Measurements from ENCODE around the gene ELP4. TPM values are rescaled to one million over a fixed set of nuclear protein-coding genes. Genes with fewer than 3 reads are reported as not detected.

Gene ELP4
- total and polyA plus RNA-seq, 2 experiments from 2014 or later: 28.2 to 38.3 TPM

GRCh38 chr11:31625868-31626267 lies 116.3 kb downstream of the ELP4 start (continued):
- TF ChIP-seq ZNF462 (CRISPR knock-in tag; IDR thresholded peaks at IDR 0.05): no peak
- TF ChIP-seq CTCF (conservative IDR thresholded peaks at IDR 0.05; ENCODE audit: low read depth in 2 of 2): no peak
- no peak for TF ChIP-seq CREB1 (CRISPR knock-in tag; IDR thresholded peaks at IDR 0.05; ENCODE audit: low read depth)
- TF ChIP-seq ZNF114 (CRISPR knock-in tag; IDR thresholded peaks at IDR 0.05): no peak
- no peak for TF ChIP-seq EZH2 (IDR thresholded peaks at IDR 0.05; ENCODE audit: low read depth, unreplicated experiment)

GRCh38 chr11:31628111-31628510 lies 118.5 kb downstream of the ELP4 start:
- no peak overlapping the region for H3K4me2 ChIP-seq

More at GRCh38 chr11:31628111-31628510, 118.5 kb downstream of the ELP4 start:
- Mint-ChIP-seq H3K9me3 (no peaks in the 10 kb centered on the region), H3K4me3 (no peak overlapping the region), H3K4me1 (no peaks in the 10 kb centered on the region), H3K36me3 (ENCODE audit: low read depth) (no peaks in the 10 kb centered on the region), H3K27me3 (ENCODE audit: insufficient read depth, low read depth, poor library complexity) (no peaks in the 10 kb centered on the region), H3K27ac (no peak overlapping the region)
- H3K79me2 ChIP-seq (replicated peaks; ENCODE audit: insufficient read depth): no peaks in the 10 kb centered on the region
- TF ChIP-seq CREB1 (CRISPR knock-in tag; IDR thresholded peaks at IDR 0.05; ENCODE audit: low read depth) (no peak), POLR2AphosphoS5 (IDR thresholded peaks at IDR 0.05; ENCODE audit: low read depth) (no peak), ZNF462 (CRISPR knock-in tag; IDR thresholded peaks at IDR 0.05) (no peak), STAT1 (IDR thresholded peaks at IDR 0.05; ENCODE audit: unreplicated experiment) (no peak), EZH2phosphoT487 (IDR thresholded peaks at IDR 0.05; ENCODE audit: unreplicated experiment) (no peak)
- H3K4me3 ChIP-seq: no peak overlapping the region
- DNase-seq (ENCODE audit: low spot score): no peak
- H3K9me2 ChIP-seq (ENCODE audit: insufficient read depth): no peaks in the 10 kb centered on the region
- no peak overlapping the region for H3K27ac ChIP-seq (ENCODE audit: low read depth)
- H2AFZ ChIP-seq: no peak overlapping the region
- no peak for ATAC-seq
- H3F3A ChIP-seq (replicated peaks; ENCODE audit: low read depth): no peaks in the 10 kb centered on the region
- H3K36me3 ChIP-seq (ENCODE audit: insufficient read depth): no peaks in the 10 kb centered on the region
- no peaks in the 10 kb centered on the region for H3K27me3 ChIP-seq (ENCODE audit: insufficient read depth)
- H4K20me1 ChIP-seq (replicated peaks; ENCODE audit: insufficient read depth): no peaks in the 10 kb centered on the region
- H3K4me1 ChIP-seq (ENCODE audit: insufficient read depth): no peaks in the 10 kb centered on the region
